Measurements from ENCODE around the gene TIE1. TPM values are rescaled to one million over a fixed set of nuclear protein-coding genes. Genes with fewer than 3 reads are reported as not detected.

Gene TIE1
- total and polyA plus RNA-seq, 9 of the 15 experiments (the other 6 are each of a cell fraction or from before 2014, with no cell fraction given): 0.07 to 0.49 (median 0.14) TPM; not detected in 4

DNA sequence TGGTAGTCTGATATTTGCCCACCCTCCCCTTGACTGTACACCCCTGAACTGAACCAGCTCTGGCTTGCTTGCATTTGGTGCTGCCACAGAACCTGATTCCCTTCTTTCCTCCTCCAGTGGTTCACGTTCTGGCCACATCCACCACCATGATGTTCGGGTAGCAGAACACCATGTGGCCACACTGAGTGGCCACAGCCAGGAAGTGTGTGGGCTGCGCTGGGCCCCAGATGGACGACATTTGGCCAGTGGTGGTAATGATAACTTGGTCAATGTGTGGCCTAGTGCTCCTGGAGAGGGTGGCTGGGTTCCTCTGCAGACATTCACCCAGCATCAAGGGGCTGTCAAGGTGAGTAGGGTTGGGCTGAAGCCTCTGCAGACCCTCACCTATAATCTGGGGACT lies 59.8 kb downstream of the TIE1 start (continued):
- TF ChIP-seq TEAD4 (IDR thresholded peaks at IDR 0.05; ENCODE audit: low read length) (0 out of 2 replicates have a peak, but pooled peaks have one; percentile 15), TEAD4 (CRISPR knock-in tag; IDR thresholded peaks at IDR 0.05; ENCODE audit: borderline replicate concordance) (no peak), TEAD2 (tag; IDR thresholded peaks at IDR 0.05) (no peak), MAFG (tag; conservative IDR thresholded peaks at IDR 0.05) (no peak), TCF3 (CRISPR knock-in tag; IDR thresholded peaks at IDR 0.05) (peak; percentile 56), MBD2 (IDR thresholded peaks at IDR 0.05; ENCODE audit: borderline replicate concordance, low read depth) (no peak), CREB1 (IDR thresholded peaks at IDR 0.05) (no peak), CREB1 (CRISPR knock-in tag; IDR thresholded peaks at IDR 0.05) (no peak), CBFA2T3 (IDR thresholded peaks at IDR 0.05) (peak; percentile 52), DPF2 (IDR thresholded peaks at IDR 0.05) (0 out of 2 replicates have a peak, but pooled peaks have one; percentile 11), PTBP1 (IDR thresholded peaks at IDR 0.05; ENCODE audit: low read depth, low read length) (no peak), ZNF444 (CRISPR knock-in tag; IDR thresholded peaks at IDR 0.05) (no peak), ZNF282 (CRISPR knock-in tag; IDR thresholded peaks at IDR 0.05) (no peak), ESRRA (IDR thresholded peaks at IDR 0.05; ENCODE audit: borderline replicate concordance, low read depth) (no peak), ZFP1 (CRISPR knock-in tag; IDR thresholded peaks at IDR 0.05) (no peak), ZNF75A (CRISPR knock-in tag; IDR thresholded peaks at IDR 0.05) (no peak), SMAD2 (IDR thresholded peaks at IDR 0.05; ENCODE audit: low read depth, low read length) (no peak), KDM5B (IDR thresholded peaks at IDR 0.05; ENCODE audit: insufficient replicate concordance, low read depth, low read length) (no peak)
- TF ChIP-seq, protein P1, sequence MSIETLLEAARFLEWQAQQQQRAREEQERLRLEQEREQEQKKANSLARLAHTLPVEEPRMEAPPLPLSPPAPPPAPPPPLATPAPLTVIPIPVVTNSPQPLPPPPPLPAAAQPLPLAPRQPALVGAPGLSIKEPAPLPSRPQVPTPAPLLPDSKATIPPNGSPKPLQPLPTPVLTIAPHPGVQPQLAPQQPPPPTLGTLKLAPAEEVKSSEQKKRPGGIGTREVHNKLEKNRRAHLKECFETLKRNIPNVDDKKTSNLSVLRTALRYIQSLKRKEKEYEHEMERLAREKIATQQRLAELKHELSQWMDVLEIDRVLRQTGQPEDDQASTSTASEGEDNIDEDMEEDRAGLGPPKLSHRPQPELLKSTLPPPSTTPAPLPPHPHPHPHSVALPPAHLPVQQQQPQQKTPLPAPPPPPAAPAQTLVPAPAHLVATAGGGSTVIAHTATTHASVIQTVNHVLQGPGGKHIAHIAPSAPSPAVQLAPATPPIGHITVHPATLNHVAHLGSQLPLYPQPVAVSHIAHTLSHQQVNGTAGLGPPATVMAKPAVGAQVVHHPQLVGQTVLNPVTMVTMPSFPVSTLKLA (conservative IDR thresholded peaks at IDR 0.05): peak in 1 of 2 experiments; percentile 53; a peak in 1 of 4 replicates
- TF ChIP-seq, protein P2, sequence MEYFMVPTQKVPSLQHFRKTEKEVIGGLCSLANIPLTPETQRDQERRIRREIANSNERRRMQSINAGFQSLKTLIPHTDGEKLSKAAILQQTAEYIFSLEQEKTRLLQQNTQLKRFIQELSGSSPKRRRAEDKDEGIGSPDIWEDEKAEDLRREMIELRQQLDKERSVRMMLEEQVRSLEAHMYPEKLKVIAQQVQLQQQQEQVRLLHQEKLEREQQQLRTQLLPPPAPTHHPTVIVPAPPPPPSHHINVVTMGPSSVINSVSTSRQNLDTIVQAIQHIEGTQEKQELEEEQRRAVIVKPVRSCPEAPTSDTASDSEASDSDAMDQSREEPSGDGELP (CRISPR knock-in tag; IDR thresholded peaks at IDR 0.05; ENCODE audit: borderline replicate concordance): peak; percentile 27; the same call in 1 of the 2 replicates
- TF ChIP-seq, protein P3, sequence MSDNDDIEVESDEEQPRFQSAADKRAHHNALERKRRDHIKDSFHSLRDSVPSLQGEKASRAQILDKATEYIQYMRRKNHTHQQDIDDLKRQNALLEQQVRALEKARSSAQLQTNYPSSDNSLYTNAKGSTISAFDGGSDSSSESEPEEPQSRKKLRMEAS (CRISPR knock-in tag; IDR thresholded peaks at IDR 0.05): peak; percentile 69
- TF ChIP-seq, protein P4, sequence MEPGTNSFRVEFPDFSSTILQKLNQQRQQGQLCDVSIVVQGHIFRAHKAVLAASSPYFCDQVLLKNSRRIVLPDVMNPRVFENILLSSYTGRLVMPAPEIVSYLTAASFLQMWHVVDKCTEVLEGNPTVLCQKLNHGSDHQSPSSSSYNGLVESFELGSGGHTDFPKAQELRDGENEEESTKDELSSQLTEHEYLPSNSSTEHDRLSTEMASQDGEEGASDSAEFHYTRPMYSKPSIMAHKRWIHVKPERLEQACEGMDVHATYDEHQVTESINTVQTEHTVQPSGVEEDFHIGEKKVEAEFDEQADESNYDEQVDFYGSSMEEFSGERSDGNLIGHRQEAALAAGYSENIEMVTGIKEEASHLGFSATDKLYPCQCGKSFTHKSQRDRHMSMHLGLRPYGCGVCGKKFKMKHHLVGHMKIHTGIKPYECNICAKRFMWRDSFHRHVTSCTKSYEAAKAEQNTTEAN (CRISPR knock-in tag; IDR thresholded peaks at IDR 0.05): no peak
- TF ChIP-seq, protein P5, sequence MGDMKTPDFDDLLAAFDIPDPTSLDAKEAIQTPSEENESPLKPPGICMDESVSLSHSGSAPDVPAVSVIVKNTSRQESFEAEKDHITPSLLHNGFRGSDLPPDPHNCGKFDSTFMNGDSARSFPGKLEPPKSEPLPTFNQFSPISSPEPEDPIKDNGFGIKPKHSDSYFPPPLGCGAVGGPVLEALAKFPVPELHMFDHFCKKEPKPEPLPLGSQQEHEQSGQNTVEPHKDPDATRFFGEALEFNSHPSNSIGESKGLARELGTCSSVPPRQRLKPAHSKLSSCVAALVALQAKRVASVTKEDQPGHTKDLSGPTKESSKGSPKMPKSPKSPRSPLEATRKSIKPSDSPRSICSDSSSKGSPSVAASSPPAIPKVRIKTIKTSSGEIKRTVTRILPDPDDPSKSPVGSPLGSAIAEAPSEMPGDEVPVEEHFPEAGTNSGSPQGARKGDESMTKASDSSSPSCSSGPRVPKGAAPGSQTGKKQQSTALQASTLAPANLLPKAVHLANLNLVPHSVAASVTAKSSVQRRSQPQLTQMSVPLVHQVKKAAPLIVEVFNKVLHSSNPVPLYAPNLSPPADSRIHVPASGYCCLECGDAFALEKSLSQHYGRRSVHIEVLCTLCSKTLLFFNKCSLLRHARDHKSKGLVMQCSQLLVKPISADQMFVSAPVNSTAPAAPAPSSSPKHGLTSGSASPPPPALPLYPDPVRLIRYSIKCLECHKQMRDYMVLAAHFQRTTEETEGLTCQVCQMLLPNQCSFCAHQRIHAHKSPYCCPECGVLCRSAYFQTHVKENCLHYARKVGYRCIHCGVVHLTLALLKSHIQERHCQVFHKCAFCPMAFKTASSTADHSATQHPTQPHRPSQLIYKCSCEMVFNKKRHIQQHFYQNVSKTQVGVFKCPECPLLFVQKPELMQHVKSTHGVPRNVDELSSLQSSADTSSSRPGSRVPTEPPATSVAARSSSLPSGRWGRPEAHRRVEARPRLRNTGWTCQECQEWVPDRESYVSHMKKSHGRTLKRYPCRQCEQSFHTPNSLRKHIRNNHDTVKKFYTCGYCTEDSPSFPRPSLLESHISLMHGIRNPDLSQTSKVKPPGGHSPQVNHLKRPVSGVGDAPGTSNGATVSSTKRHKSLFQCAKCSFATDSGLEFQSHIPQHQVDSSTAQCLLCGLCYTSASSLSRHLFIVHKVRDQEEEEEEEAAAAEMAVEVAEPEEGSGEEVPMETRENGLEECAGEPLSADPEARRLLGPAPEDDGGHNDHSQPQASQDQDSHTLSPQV (IDR thresholded peaks at IDR 0.05): 0 out of 2 replicates have a peak, but pooled peaks have one; percentile 27
